GM23338 (cell line): ENCODE measurements around the gene NAPA. TPM values are rescaled to one million over a fixed set of nuclear protein-coding genes. Genes with fewer than 3 reads are reported as not detected.

ENCODE experiments used
- ATAC-seq: fragments of 200-7000 bp; cut with Tn5 transposase; 3 replicates; pipeline ENCODE4 v1.9.1; 2020
- DNase-seq: peaks from one replicate; pipeline ENCODE4 v3.0.0-alpha.2; 2015; ENCODE audit warnings: low spot score
- H2AFZ ChIP-seq: fragments of 200-600 bp; sonication (generic); 2 replicates; pipeline ENCODE4 v1.8.0; 2016; ENCODE audit warnings: antibody characterized with exemption, mild to moderate bottlenecking, moderate library complexity
- H3F3A ChIP-seq: fragments of 200-600 bp; sonication (generic); replicated peaks from 2 replicates; pipeline ENCODE4 v1.8.0; 2017; ENCODE audit warnings: antibody characterized with exemption, mixed run types, low read depth
- H3K27ac ChIP-seq: fragments of 200-600 bp; sonication (generic); 2 replicates; pipeline ENCODE4 v1.6.1; 2016; ENCODE audit warnings: low read depth
- H3K27me3 ChIP-seq: fragments of 200-600 bp; sonication (generic); 2 replicates; pipeline ENCODE4 v1.8.0; 2016; ENCODE audit warnings: mild to moderate bottlenecking, mixed run types, moderate library complexity; ENCODE audit not compliant: insufficient read depth
- H3K36me3 ChIP-seq: fragments of 200-600 bp; sonication (generic); 2 replicates; pipeline ENCODE4 v1.8.0; 2016; ENCODE audit warnings: mild to moderate bottlenecking; ENCODE audit not compliant: insufficient read depth
- H3K4me1 ChIP-seq: fragments of 200-600 bp; sonication (generic); 2 replicates; pipeline ENCODE4 v1.8.0; 2016; ENCODE audit warnings: mild to moderate bottlenecking, moderate library complexity; ENCODE audit not compliant: insufficient read depth
- H3K4me2 ChIP-seq: fragments of 200-600 bp; sonication (generic); 2 replicates; pipeline ENCODE4 v1.7.1; 2017; ENCODE audit warnings: mixed run types
- H3K4me3 ChIP-seq: fragments of 200-600 bp; sonication (generic); 2 replicates; pipeline ENCODE4 v1.6.1; 2016; ENCODE audit warnings: mixed run types
- H3K79me2 ChIP-seq: fragments of 200-600 bp; sonication (generic); replicated peaks from 2 replicates; pipeline ENCODE4 v1.8.0; 2017; ENCODE audit warnings: mild to moderate bottlenecking; ENCODE audit not compliant: insufficient read depth
- H3K9me2 ChIP-seq: fragments of 200-600 bp; sonication (generic); 2 replicates; pipeline ENCODE4 v1.8.0; 2017; ENCODE audit not compliant: insufficient read depth
- H4K20me1 ChIP-seq: fragments of 200-600 bp; sonication (generic); replicated peaks from 2 replicates; pipeline ENCODE4 v1.8.0; 2017; ENCODE audit warnings: mild to moderate bottlenecking; ENCODE audit not compliant: insufficient read depth
- H3K27ac Mint-ChIP-seq: 2 replicates; pipeline ENCODE4 v1.8.0; 2020; ENCODE audit warnings: inconsistent platforms, mild to moderate bottlenecking, moderate library complexity, mixed read lengths
- H3K27me3 Mint-ChIP-seq: 3 replicates; pipeline ENCODE4 v1.8.0; 2022; ENCODE audit warnings: low read depth, mild to moderate bottlenecking, moderate library complexity, mixed read lengths, inconsistent platforms; ENCODE audit not compliant: insufficient read depth, poor library complexity
- H3K36me3 Mint-ChIP-seq: 3 replicates; pipeline ENCODE4 v1.8.0; 2021; ENCODE audit warnings: low read depth, mild to moderate bottlenecking, inconsistent platforms, moderate library complexity, mixed read lengths
- H3K4me1 Mint-ChIP-seq: 3 replicates; pipeline ENCODE4 v1.8.0; 2020; ENCODE audit warnings: mild to moderate bottlenecking, inconsistent platforms, mixed read lengths
- H3K4me3 Mint-ChIP-seq: 3 replicates; pipeline ENCODE4 v1.8.0; 2021; ENCODE audit warnings: moderate library complexity, mild to moderate bottlenecking, inconsistent platforms, mixed read lengths
- H3K9me3 Mint-ChIP-seq: 3 replicates; pipeline ENCODE4 v1.8.0; 2020; ENCODE audit warnings: moderate library complexity, mild to moderate bottlenecking, inconsistent platforms, mixed read lengths
- CREB1 ChIP-seq: fragments of 250-450 bp; sonication (Bioruptor Pico); IDR thresholded peaks from 2 replicates; pipeline ENCODE4 v1.5.0; 2020; ENCODE audit warnings: low read depth, mild to moderate bottlenecking, moderate library complexity
- CTCF ChIP-seq, 2 experiments: fragments of 200-600 bp in 1 of 2; sonication (generic) in 1 of 2; conservative IDR thresholded peaks; 2 replicates each; pipeline versions ENCODE4 v1.5.1 to v1.6.1; 2016 to 2017; ENCODE audit warnings: antibody characterized with exemption in 2 of 2, low read depth in 2 of 2, mild to moderate bottlenecking in 2 of 2, moderate library complexity in 1 of 2
- EZH2 ChIP-seq: fragments of 200-600 bp; sonication (generic); IDR thresholded peaks from one replicate; pipeline ENCODE4 v1.8.0; 2017; ENCODE audit warnings: antibody characterized with exemption, mild to moderate bottlenecking, low read depth; ENCODE audit not compliant: unreplicated experiment
- JUNB ChIP-seq: IDR thresholded peaks from one replicate; pipeline ENCODE4 v1.6.1; 2016; ENCODE audit warnings: antibody characterized with exemption; ENCODE audit not compliant: unreplicated experiment
- NANOG ChIP-seq: IDR thresholded peaks from 2 replicates; pipeline ENCODE4 v1.6.1; 2016; ENCODE audit warnings: antibody characterized with exemption, borderline replicate concordance
- POLR2AphosphoS5 ChIP-seq: IDR thresholded peaks from 2 replicates; pipeline ENCODE4 v1.6.1; 2016; ENCODE audit warnings: antibody characterized with exemption, low read depth
- REST ChIP-seq: IDR thresholded peaks from one replicate; pipeline ENCODE4 v1.6.1; 2018; ENCODE audit warnings: antibody characterized with exemption; ENCODE audit not compliant: unreplicated experiment
- STAT1 ChIP-seq: IDR thresholded peaks from one replicate; pipeline ENCODE4 v1.6.1; 2016; ENCODE audit warnings: antibody characterized with exemption; ENCODE audit not compliant: unreplicated experiment
- ZNF114 ChIP-seq: fragments of 250-450 bp; sonication (Bioruptor Pico); IDR thresholded peaks from 2 replicates; pipeline ENCODE4 v1.5.0; 2020; ENCODE audit warnings: mild to moderate bottlenecking, moderate library complexity
- ZNF331 ChIP-seq: fragments of 250-450 bp; sonication (Bioruptor Pico); IDR thresholded peaks from 2 replicates; pipeline ENCODE4 v1.5.0; 2020; ENCODE audit warnings: low read depth, mild to moderate bottlenecking, moderate library complexity
- ZNF462 ChIP-seq: fragments of 250-450 bp; sonication (Bioruptor Pico); IDR thresholded peaks from 2 replicates; pipeline ENCODE4 v1.5.0; 2020; ENCODE audit warnings: mild to moderate bottlenecking, moderate library complexity
- polyA plus RNA-seq: library from polyadenylated mRNA; unstranded; fragments of >200 nt; fragmentation: Nextera tagmentation; extraction: Ambion mirVana; gene quantifications from 2 replicates; pipeline ENCODE4 v1.2.1, GENCODE V29; 2016
- total RNA-seq: library from RNA; depleted of rRNA; stranded (reverse); fragments of >200 nt; shearing (Covaris generic); gene quantifications from 2 replicates; pipeline ENCODE4 v1.2.3, GENCODE V29; 2014

The NAPA gene
- total and polyA plus RNA-seq, 2 experiments from 2014 or later: 52.0 to 72.1 TPM

- Histone ChIP-seq H2AFZ (peak overlapping the region; percentile 93), H3K27me3 (no peaks in the 10 kb centered on the region), H3K4me2 (no peak overlapping the region), H3K4me1 (no peaks in the 10 kb centered on the region), H3K36me3 (no peaks in the 10 kb centered on the region), H4K20me1 (no peaks in the 10 kb centered on the region), H3K9me2 (no peaks in the 10 kb centered on the region), H3F3A (no peaks in the 10 kb centered on the region; the same call in 1 of the 2 replicates), H3K4me3 (no peak overlapping the region), H3K27ac (no peak overlapping the region), H3K79me2 (no peaks in the 10 kb centered on the region)
- no peaks in the 10 kb centered on the region for H3K36me3 Mint-ChIP-seq
- TF ChIP-seq CREB1 (CRISPR knock-in tag) (no peak), ZNF331 (CRISPR knock-in tag) (no peak), STAT1 (no peak)
- no peaks in the 10 kb centered on the region for H3K9me3 Mint-ChIP-seq
- H3K27me3 Mint-ChIP-seq: peaks cover 4% of the 10 kb centered on the region
- peaks cover 8% of the 10 kb centered on the region; the same call in 1 of the 3 replicates for H3K4me1 Mint-ChIP-seq
- DNase-seq: no peak
- no peak overlapping the region for H3K4me3 Mint-ChIP-seq
- no peak overlapping the region for H3K27ac Mint-ChIP-seq
- no peak for ATAC-seq
Measured at GRCh38 chr19:47544476-47544875, 29.6 kb upstream of the NAPA start.

GRCh38 chr19:47544075-47544474 is 29.2 kb upstream of the NAPA start:
- H3F3A ChIP-seq: no peaks in the 10 kb centered on the region; the same call in 1 of the 2 replicates
- no peaks in the 10 kb centered on the region for H3K9me3 Mint-ChIP-seq
- H2AFZ ChIP-seq: peak overlapping the region; percentile 93
- H3K27me3 Mint-ChIP-seq: peaks cover 4% of the 10 kb centered on the region
- no peak overlapping the region for H3K4me2 ChIP-seq
- H3K79me2 ChIP-seq: no peaks in the 10 kb centered on the region
- H3K27me3 ChIP-seq: no peaks in the 10 kb centered on the region
- no peaks in the 10 kb centered on the region for H3K9me2 ChIP-seq
- no peak overlapping the region for H3K4me3 ChIP-seq
- H3K36me3 Mint-ChIP-seq: no peaks in the 10 kb centered on the region
- DNase-seq: no peak
- H3K4me1 Mint-ChIP-seq: peaks cover 5% of the 10 kb centered on the region; the same call in 1 of the 3 replicates
- H3K27ac ChIP-seq: no peak overlapping the region
- no peak; the same call in 2 of the 3 replicates for ATAC-seq
- H3K27ac Mint-ChIP-seq: no peak overlapping the region
- no peak overlapping the region for H3K4me3 Mint-ChIP-seq
- H3K36me3 ChIP-seq: no peaks in the 10 kb centered on the region
- H4K20me1 ChIP-seq: no peaks in the 10 kb centered on the region
- no peaks in the 10 kb centered on the region for H3K4me1 ChIP-seq
- TF ChIP-seq POLR2AphosphoS5: no peak
- TF ChIP-seq REST: no peak
- no peak for TF ChIP-seq ZNF462
- no peak for TF ChIP-seq EZH2
- TF ChIP-seq CTCF (conservative IDR thresholded peaks at IDR 0.05; ENCODE audit: low read depth in 2 of 2): no peak
- TF ChIP-seq STAT1: no peak
- TF ChIP-seq JUNB: no peak
- TF ChIP-seq NANOG: no peak
- no peak for TF ChIP-seq ZNF331 (CRISPR knock-in tag)
- no peak for TF ChIP-seq ZNF114 (CRISPR knock-in tag)
